Spleen (tissue), 11 donors: Measurements from ENCODE around the gene FAT2. TPM values are rescaled to one million over a fixed set of nuclear protein-coding genes. Genes with fewer than 3 reads are reported as not detected.

Experiments
- DNase-seq: peaks from one replicate; pipeline ENCODE4 v3.0.0-alpha.2; 2020
- H3K27ac ChIP-seq, 8 donors: fragments of 200-600 bp; sonication (generic) in 7 of 8; 1 replicate in 4 of 8; 2 replicates in 4 of 8; pipeline versions ENCODE4 v1.5.0 to v1.8.0; 2016 to 2021; ENCODE audit warnings: inconsistent platforms in 4 of 8, mild to moderate bottlenecking in 4 of 8, moderate library complexity in 1 of 8
- H3K27me3 ChIP-seq, 7 donors: fragments of 200-600 bp; sonication (generic) in 6 of 7; replicated peaks in 1 of 7; 1 replicate in 4 of 7; 2 replicates in 3 of 7; pipeline versions ENCODE4 v1.5.0 to v1.8.0; 2016 to 2021; ENCODE audit warnings: inconsistent platforms in 3 of 7, mild to moderate bottlenecking in 1 of 7
- H3K36me3 ChIP-seq, 6 donors: fragments of 200-600 bp; sonication (generic) in 5 of 6; 1 replicate in 4 of 6; 2 replicates in 2 of 6; pipeline versions ENCODE4 v1.5.0 to v1.8.0; 2016 to 2021; ENCODE audit warnings: inconsistent platforms in 2 of 6
- H3K4me1 ChIP-seq, 6 donors: fragments of 200-600 bp; sonication (generic) in 5 of 6; 1 replicate in 3 of 6; 2 replicates in 3 of 6; pipeline versions ENCODE4 v1.5.0 to v1.8.0; 2016 to 2021; ENCODE audit warnings: inconsistent platforms in 3 of 6
- H3K4me3 ChIP-seq, 8 donors: fragments of 200-600 bp; sonication (generic) in 7 of 8; 1 replicate in 4 of 8; 2 replicates in 4 of 8; pipeline versions ENCODE4 v1.5.0 to v1.8.0; 2016 to 2021; ENCODE audit warnings: inconsistent platforms in 4 of 8, mild to moderate bottlenecking in 4 of 8, moderate library complexity in 2 of 8
- H3K9me3 ChIP-seq, 8 donors: fragments of 200-600 bp; sonication (generic) in 7 of 8; 1 replicate in 4 of 8; 2 replicates in 4 of 8; pipeline versions ENCODE4 v1.5.0 to v1.8.0; 2016 to 2021; ENCODE audit warnings: inconsistent platforms in 4 of 8
- CTCF ChIP-seq, 11 experiments: fragments of 200-600 bp in 7 of 11; fragments of 450-650 bp in 4 of 11; sonication (generic) in 4 of 11; IDR thresholded peaks in 8 of 11; conservative IDR thresholded peaks in 3 of 11; 1 replicate in 7 of 11; 2 replicates in 4 of 11; pipeline versions ENCODE4 v1.4.0 to v1.8.0; 2016 to 2021; ENCODE audit warnings: antibody characterized with exemption in 11 of 11, inconsistent platforms in 4 of 11, mild to moderate bottlenecking in 1 of 11
- POLR2A ChIP-seq, 3 donors: fragments of 450-650 bp; IDR thresholded peaks; one replicate each; pipeline ENCODE4 v1.5.1; 2017; ENCODE audit warnings: antibody characterized with exemption in 3 of 3, mild to moderate bottlenecking in 1 of 3
- POLR2AphosphoS5 ChIP-seq, 3 donors: sonication (generic); formaldehyde crosslinking; IDR thresholded peaks; one replicate each; pipeline ENCODE4 v1.5.1; 2017; ENCODE audit warnings: antibody characterized with exemption in 3 of 3
- WGBS, 5 donors: extraction: QIAGEN DNeasy Blood & Tissue Kit in 3 of 5; methylation state at CpG; one replicate each; pipeline versions ENCODE4 v1.1.5 to v1.1.7; 2013 to 2018; 5-methylcytosine and 5-hydroxymethylcytosine counted together
- intact Hi-C: fragments of 100-400 bp; cut with DNase I; formaldehyde crosslinking; loops from one replicate; pipeline ENCODE4 v1.15.0; 2023; ENCODE audit warnings: low total_unique reads
- polyA plus RNA-seq, 3 donors: library from polyadenylated mRNA; stranded (reverse); fragments of 200-250 nt; gene quantifications; one replicate each; pipeline ENCODE4 v1.2.1, GENCODE V29; 2013
- total RNA-seq, 7 donors: library from RNA; depleted of rRNA in 3 of 7; stranded (reverse); fragments of >200 nt in 3 of 7; fragmentation: NEBNext Ultra II Directional in 4 of 7; extraction: Animal tissue kit (Norgen Biotek cat#: 25700) in 4 of 7; gene quantifications; one replicate each; pipeline versions ENCODE4 v1.1.0 to v1.2.1, GENCODE V29; 2016 to 2021
- donor health status: healthy with polysubstance abuse.
- donor health status: DM: no; HTN: no; CAD: no; lungs with moderate emphysema.
- donor health status: DM: no; HTN: no; CAD: no.
- donor health status: Bipolar disorder and iron deficiency.
- donor health status: healthy.
- donor health status: DM: no; HTN: no; CAD: no.
- donor health status: DM: yes; HTN: yes; CAD: no.

FAT2 gene
- total and polyA plus RNA-seq, 10 donors, result under 0.01 to 0.13 (median 0.05) TPM; not detected in 1

GRCh38 chr5:151595411-151595826, 4.3 kb upstream of the FAT2 start:
- Histone ChIP-seq H3K9me3 (no peaks in the 10 kb centered on the region), H3K4me1 (no peaks in the 10 kb centered on the region), H3K36me3 (no peaks in the 10 kb centered on the region), H3K4me3 (no peak overlapping the region), H3K27ac (no peak overlapping the region), H3K27me3 (peaks cover 0 to 12% (median 0%) of the 10 kb centered on the region in 7 donors)
- TF ChIP-seq POLR2AphosphoS5 (IDR thresholded peaks at IDR 0.05), result no peak
- no peak for TF ChIP-seq POLR2A (IDR thresholded peaks at IDR 0.05)
- no peak for TF ChIP-seq CTCF (IDR thresholded peaks at IDR 0.05 in 8 of 11, conservative IDR thresholded peaks at IDR 0.05 in 3 of 11)
- intact Hi-C loops, result no loop called here
- DNase-seq, result no peak
- WGBS, 5 donors, result 80 to 96% (median 91%) methylated on average over 6 to 11 of the region's 11 CpGs

DNA sequence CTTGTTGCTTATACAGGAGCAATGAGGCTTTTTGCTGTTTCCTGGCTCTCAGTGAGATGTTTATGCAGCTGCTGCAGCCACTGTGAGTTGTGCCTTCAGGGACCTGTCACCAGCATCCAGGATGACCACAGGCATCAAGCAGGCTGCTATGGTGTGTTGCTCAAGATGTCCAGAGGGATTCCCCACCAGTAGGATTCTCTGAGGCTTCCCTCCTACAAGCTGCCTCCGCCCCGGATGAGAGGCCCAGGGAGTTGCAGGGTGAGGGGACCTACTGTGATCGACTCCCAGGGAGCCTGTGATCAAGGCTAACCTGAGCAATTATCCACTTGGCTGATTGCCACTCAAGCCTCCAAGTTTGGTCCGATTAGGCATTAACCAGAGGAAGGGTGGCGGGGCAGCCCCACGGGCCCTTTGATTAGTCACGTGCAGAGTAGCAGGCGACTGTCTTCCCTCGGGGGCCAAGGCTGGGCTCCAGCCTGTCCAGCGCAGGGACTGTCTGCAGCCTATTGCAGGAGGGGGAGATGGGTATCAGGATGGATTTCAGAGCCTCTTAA, 1.8 kb upstream of the FAT2 start:
- no peak overlapping the region for H3K27ac ChIP-seq
- no peak overlapping the region for H3K4me3 ChIP-seq
- no peaks in the 10 kb centered on the region for H3K9me3 ChIP-seq
- TF ChIP-seq CTCF (IDR thresholded peaks at IDR 0.05 in 8 of 11, conservative IDR thresholded peaks at IDR 0.05 in 3 of 11) (no peak), POLR2A (IDR thresholded peaks at IDR 0.05) (no peak), POLR2AphosphoS5 (IDR thresholded peaks at IDR 0.05) (no peak)
- H3K36me3 ChIP-seq, result no peaks in the 10 kb centered on the region
- 72 to 87% (median 79%) methylated on average over 4 to 10 of the region's 10 CpGs for WGBS, 5 donors
- H3K4me1 ChIP-seq, result no peaks in the 10 kb centered on the region
- peaks cover 0 to 12% (median 0%) of the 10 kb centered on the region in 7 donors for H3K27me3 ChIP-seq
- DNase-seq, result no peak
- intact Hi-C loops, result no loop called here

GRCh38 chr5:151589878-151590570, 1.1 kb downstream of the FAT2 start:
- Histone ChIP-seq H3K27ac (no peak overlapping the region), H3K4me1 (no peaks in the 10 kb centered on the region), H3K36me3 (no peaks in the 10 kb centered on the region), H3K27me3 (peaks cover 0 to 5% (median 0%) of the 10 kb centered on the region in 7 donors), H3K4me3 (no peak overlapping the region), H3K9me3 (no peaks in the 10 kb centered on the region)
- WGBS, 5 donors, result 69 to 88% (median 74%) methylated on average over 6 of the region's 6 CpGs
- intact Hi-C loops, result no loop called here
- DNase-seq, result no peak
- TF ChIP-seq CTCF (IDR thresholded peaks at IDR 0.05 in 8 of 11, conservative IDR thresholded peaks at IDR 0.05 in 3 of 11) (no peak), POLR2AphosphoS5 (IDR thresholded peaks at IDR 0.05) (no peak), POLR2A (IDR thresholded peaks at IDR 0.05) (no peak)

GRCh38 chr5:151587796-151588555, 3.2 kb downstream of the FAT2 start:
- Histone ChIP-seq H3K9me3 (no peaks in the 10 kb centered on the region), H3K4me3 (no peak overlapping the region), H3K4me1 (no peaks in the 10 kb centered on the region), H3K27me3 (no peaks in the 10 kb centered on the region), H3K27ac (no peak overlapping the region), H3K36me3 (no peaks in the 10 kb centered on the region)
- 86 to 97% (median 88%) methylated on average over 5 of the region's 5 CpGs for WGBS, 5 donors
- no peak for DNase-seq
- no peak for TF ChIP-seq POLR2A (IDR thresholded peaks at IDR 0.05)
- TF ChIP-seq CTCF (IDR thresholded peaks at IDR 0.05 in 8 of 11, conservative IDR thresholded peaks at IDR 0.05 in 3 of 11), result no peak
- TF ChIP-seq POLR2AphosphoS5 (IDR thresholded peaks at IDR 0.05), result no peak
- intact Hi-C loops, result no loop called here
